ENCODE measurements around the gene SVIL.
"Not testable (repeated sequence)": the region's sequence is repeated elsewhere in the genome, so short reads cannot be mapped to it uniquely, and the experiment has no call there.

Gene SVIL

DNA sequence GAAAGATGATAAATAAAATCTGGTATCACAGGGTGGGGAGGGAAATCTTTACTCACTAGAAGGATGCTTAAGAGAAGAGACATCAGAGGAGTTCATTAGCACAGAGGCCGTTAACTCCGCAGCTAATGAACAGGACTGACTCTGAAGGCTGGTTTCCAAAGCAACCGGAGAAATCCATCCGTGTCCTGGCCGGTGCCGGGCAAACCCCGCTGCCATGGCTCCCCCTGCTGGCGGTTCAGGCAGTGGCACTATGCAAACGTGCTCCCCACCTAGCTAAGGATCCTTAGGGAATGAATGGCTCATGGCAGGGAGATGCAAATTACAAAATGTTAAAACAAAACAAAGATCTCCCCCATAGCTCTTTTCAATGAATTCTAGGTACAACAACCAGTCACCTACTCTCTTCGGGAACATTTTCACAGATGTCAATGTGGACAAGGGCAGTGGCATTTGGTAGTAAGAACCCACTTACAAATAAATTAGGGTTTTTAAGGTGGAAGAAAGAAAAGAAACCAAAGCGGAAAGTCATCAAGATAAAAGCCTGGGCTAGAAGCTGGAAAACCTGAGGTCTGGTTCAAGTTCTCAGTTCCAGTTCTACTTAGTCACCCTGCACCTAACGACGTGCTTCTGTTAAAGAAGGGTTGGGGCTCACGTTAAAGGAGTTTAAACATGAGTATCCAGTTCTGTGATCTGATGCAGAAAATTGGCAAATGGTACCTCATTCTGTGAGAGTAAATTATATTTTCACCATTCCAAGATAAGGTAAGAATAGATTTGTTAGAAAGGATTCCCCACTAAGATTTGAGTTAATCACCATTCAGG is 138.2 kb downstream of the SVIL start:
- FAIRE-seq (peak; percentile 86), DNase-seq (ENCODE audit: insufficient read length, low spot score) (peak; percentile 47)
- TF ChIP-seq TAF1 (IDR thresholded peaks at IDR 0.05; ENCODE audit: low read depth, low read length), result no peak
- peak; percentile 64; the same call in 1 of the 2 replicates for TF ChIP-seq POU2F2 (IDR thresholded peaks at IDR 0.05; ENCODE audit: low read depth, low read length)

DNA sequence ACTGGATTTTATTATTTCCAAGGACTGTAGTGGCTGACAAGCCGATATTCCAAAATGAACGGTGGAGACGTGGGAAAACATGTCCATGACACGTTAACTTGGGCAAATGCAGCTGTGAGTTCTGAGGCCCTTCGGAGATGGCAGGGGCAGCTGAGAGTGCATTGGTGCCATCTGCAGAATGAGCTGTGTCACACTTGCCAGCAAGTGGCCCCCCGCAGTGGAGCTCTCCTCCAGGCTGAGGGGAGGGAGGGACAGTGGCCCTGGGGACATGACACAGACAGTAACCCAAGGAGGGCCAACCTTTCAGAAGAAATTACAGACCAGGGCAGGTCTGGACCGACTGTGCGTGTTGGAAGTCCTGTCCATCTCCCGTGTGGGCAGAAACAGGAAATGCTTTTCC is 139.4 kb downstream of the SVIL start:
- no peak for TF ChIP-seq POU2F2 (IDR thresholded peaks at IDR 0.05; ENCODE audit: low read depth, low read length)
- FAIRE-seq, result no peak
- no peak for DNase-seq (ENCODE audit: insufficient read length, low spot score)

DNA sequence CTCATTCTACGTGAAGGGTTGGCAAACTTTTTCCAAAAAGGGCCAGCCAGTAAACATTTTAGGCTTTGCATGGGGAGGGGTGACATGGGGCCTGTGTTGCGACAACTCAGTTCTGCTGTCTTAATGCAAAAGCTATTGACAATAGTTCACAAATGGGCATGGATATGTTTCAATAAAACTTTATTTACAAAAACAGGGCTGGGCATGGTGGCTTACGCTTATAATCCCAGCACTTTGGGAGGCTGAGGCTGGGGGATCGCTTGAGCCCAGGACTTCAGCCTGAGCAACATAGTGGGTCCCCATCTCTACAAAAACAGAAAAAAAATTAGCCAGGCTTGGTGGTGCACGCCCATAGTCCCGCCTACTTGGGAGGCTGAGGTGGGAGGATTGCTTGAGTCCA is 141.1 kb downstream of the SVIL start:
- FAIRE-seq (no peak), DNase-seq (ENCODE audit: insufficient read length, low spot score) (no peak)
- TF ChIP-seq TAF1 (IDR thresholded peaks at IDR 0.05; ENCODE audit: low read depth, low read length) (no peak), SPI1 (IDR thresholded peaks at IDR 0.05; ENCODE audit: low read depth, low read length) (no peak), POU2F2 (IDR thresholded peaks at IDR 0.05; ENCODE audit: low read depth, low read length) (no peak), PAX5 (IDR thresholded peaks at IDR 0.05; ENCODE audit: insufficient read depth, low read length, severe bottlenecking) (no peak), POLR2A (IDR thresholded peaks at IDR 0.05; ENCODE audit: low read depth, low read length) (no peak), POLR2AphosphoS5 (IDR thresholded peaks at IDR 0.05; ENCODE audit: low read depth, low read length) (no peak)

GRCh38 chr10:29492774-29493173 is 142.0 kb downstream of the SVIL start:
- FAIRE-seq, result no peak
- no peak for DNase-seq (ENCODE audit: insufficient read length, low spot score)
- TF ChIP-seq POU2F2 (IDR thresholded peaks at IDR 0.05; ENCODE audit: low read depth, low read length), result no peak
- TF ChIP-seq POLR2AphosphoS5 (IDR thresholded peaks at IDR 0.05; ENCODE audit: low read depth, low read length), result no peak
- no peak for TF ChIP-seq SPI1 (IDR thresholded peaks at IDR 0.05; ENCODE audit: low read depth, low read length)
- no peak for TF ChIP-seq PAX5 (IDR thresholded peaks at IDR 0.05; ENCODE audit: insufficient read depth, low read length, severe bottlenecking)
- TF ChIP-seq POLR2A (IDR thresholded peaks at IDR 0.05; ENCODE audit: low read depth, low read length), result no peak
- TF ChIP-seq TAF1 (IDR thresholded peaks at IDR 0.05; ENCODE audit: low read depth, low read length), result no peak

GRCh38 chr10:29491918-29492317 is 142.9 kb downstream of the SVIL start:
- no peak for FAIRE-seq
- DNase-seq (ENCODE audit: insufficient read length, low spot score), result no peak
- TF ChIP-seq PAX5 (IDR thresholded peaks at IDR 0.05; ENCODE audit: insufficient read depth, low read length, severe bottlenecking) (no peak), POLR2A (IDR thresholded peaks at IDR 0.05; ENCODE audit: low read depth, low read length) (no peak), POLR2AphosphoS5 (IDR thresholded peaks at IDR 0.05; ENCODE audit: low read depth, low read length) (no peak), POU2F2 (IDR thresholded peaks at IDR 0.05; ENCODE audit: low read depth, low read length) (no peak), SPI1 (IDR thresholded peaks at IDR 0.05; ENCODE audit: low read depth, low read length) (no peak), TAF1 (IDR thresholded peaks at IDR 0.05; ENCODE audit: low read depth, low read length) (no peak)

GRCh38 chr10:29490781-29491280 is 143.9 kb downstream of the SVIL start:
- FAIRE-seq; DNase-seq (ENCODE audit: insufficient read length, low spot score): not testable (repeated sequence)

- not testable (repeated sequence) for FAIRE-seq; DNase-seq (ENCODE audit: insufficient read length, low spot score)
These were observed 146.3 kb downstream of the SVIL start for GRCh38 chr10:29488471-29488870.

DNA sequence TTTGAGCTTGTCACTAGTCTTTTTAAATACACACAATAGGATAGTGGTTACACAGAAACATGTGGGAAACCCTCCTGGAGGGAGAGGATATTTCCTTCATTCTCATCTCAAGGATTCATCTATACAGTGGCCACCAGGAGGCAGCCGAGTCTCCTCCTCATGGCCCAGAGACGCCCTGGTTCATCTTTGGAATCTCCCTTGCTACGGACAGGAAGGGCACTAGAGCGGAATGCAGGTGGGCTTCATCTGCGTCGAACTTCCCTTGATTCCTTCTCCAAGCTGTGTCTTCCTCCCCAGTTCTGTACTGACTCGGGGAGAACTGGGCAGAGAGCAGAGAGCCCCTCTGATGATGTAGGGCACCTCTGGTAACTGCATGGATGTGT is 146.9 kb downstream of the SVIL start:
- FAIRE-seq; DNase-seq (ENCODE audit: insufficient read length, low spot score): not testable (repeated sequence)

- peak; percentile 20 for FAIRE-seq
- DNase-seq (ENCODE audit: insufficient read length, low spot score), result not testable (repeated sequence)
These were observed 147.5 kb downstream of the SVIL start for GRCh38 chr10:29487032-29487883.

GRCh38 chr10:29486433-29486832 is 148.3 kb downstream of the SVIL start:
- FAIRE-seq (peak; percentile 64), DNase-seq (ENCODE audit: insufficient read length, low spot score) (no peak)
- no peak for TF ChIP-seq PAX5 (IDR thresholded peaks at IDR 0.05; ENCODE audit: insufficient read depth, low read length, severe bottlenecking)
- no peak for TF ChIP-seq POLR2A (IDR thresholded peaks at IDR 0.05; ENCODE audit: low read depth, low read length)

- not testable (repeated sequence) for DNase-seq (ENCODE audit: insufficient read length, low spot score); FAIRE-seq
These were observed 150.1 kb downstream of the SVIL start for GRCh38 chr10:29484677-29485076.
